HepG2 (cell line): ENCODE results near the gene KCNK18. TPM values are rescaled to one million over a fixed set of nuclear protein-coding genes. Genes with fewer than 3 reads are reported as not detected.
A peak's percentile ranks its signal among the peaks of the same experiment; 100 is the strongest.

ENCODE experiments used
- ATF3 ChIP-seq: sonication (generic); formaldehyde crosslinking; IDR thresholded peaks from 2 replicates; pipeline ENCODE4 v1.4.0; 2020; ENCODE audit warnings: missing genetic modification reagents
- CEBPB ChIP-seq: IDR thresholded peaks from 2 replicates; pipeline ENCODE4 v1.6.1; 2011; ENCODE audit warnings: low read depth, low read length, improper control_type of control experiment, borderline replicate concordance
- CENPT ChIP-seq: sonication (generic); formaldehyde crosslinking; IDR thresholded peaks from 2 replicates; pipeline ENCODE4 v1.8.0; 2022; ENCODE audit warnings: low read depth, mild to moderate bottlenecking, moderate library complexity, missing genetic modification reagents
- CHD4 ChIP-seq: fragments of 200-600 bp; sonication (generic); IDR thresholded peaks from 2 replicates; pipeline ENCODE4 v1.7.0; 2017; ENCODE audit warnings: mild to moderate bottlenecking, low read length, borderline replicate concordance
- DDIT3 ChIP-seq: sonication (generic); formaldehyde crosslinking; IDR thresholded peaks from 2 replicates; pipeline ENCODE4 v1.4.0; 2020; ENCODE audit warnings: mild to moderate bottlenecking, missing genetic modification reagents
- ETV5 ChIP-seq: IDR thresholded peaks from 2 replicates; pipeline ENCODE4 v1.6.1; 2018; ENCODE audit warnings: missing biosample characterization, missing genetic modification reagents, inconsistent platforms, borderline replicate concordance
- FOXA3 ChIP-seq: IDR thresholded peaks from 2 replicates; pipeline ENCODE4 v1.6.1; 2016; ENCODE audit warnings: missing genetic modification reagents, missing compliant biosample characterization
- HCFC1 ChIP-seq: fragments of 150-350 bp; IDR thresholded peaks from 2 replicates; pipeline ENCODE4 v1.6.1; 2014; ENCODE audit warnings: low read depth, low read length
- HIVEP1 ChIP-seq: sonication (generic); formaldehyde crosslinking; IDR thresholded peaks from 2 replicates; pipeline ENCODE4 v1.4.0; 2020; ENCODE audit warnings: mild to moderate bottlenecking, missing genetic modification reagents
- HNF1B ChIP-seq: sonication (generic); formaldehyde crosslinking; IDR thresholded peaks from 2 replicates; pipeline ENCODE4 v1.5.1; 2020; ENCODE audit warnings: mild to moderate bottlenecking, moderate library complexity, missing genetic modification reagents
- MAX ChIP-seq: IDR thresholded peaks from 2 replicates; pipeline ENCODE4 v1.6.1; 2012; ENCODE audit warnings: inconsistent platforms
- POLR2AphosphoS5 ChIP-seq: IDR thresholded peaks from 2 replicates; pipeline ENCODE4 v1.6.1; 2012; ENCODE audit warnings: low read depth, low read length
- RBM22 ChIP-seq: fragments of 200-400 bp; formaldehyde crosslinking; optimal IDR thresholded peaks from 2 replicates; pipeline ENCODE3; 2017; ENCODE audit warnings: mild to moderate bottlenecking, low read length, moderate library complexity
- RNF2 ChIP-seq: fragments of 450-650 bp; conservative IDR thresholded peaks from 2 replicates; pipeline ENCODE4 v1.6.1; 2016; ENCODE audit warnings: low read depth
- ZBTB1 ChIP-seq: sonication (generic); formaldehyde crosslinking; IDR thresholded peaks from 2 replicates; pipeline ENCODE4 v1.4.0; 2020; ENCODE audit warnings: missing genetic modification reagents, borderline replicate concordance
- ZFYVE20 ChIP-seq: sonication (generic); formaldehyde crosslinking; IDR thresholded peaks from 2 replicates; pipeline ENCODE4 v1.8.0; 2023; ENCODE audit warnings: low read depth, mild to moderate bottlenecking, moderate library complexity, missing genetic modification reagents, borderline replicate concordance
- ZKSCAN1 ChIP-seq: fragments of 150-350 bp; IDR thresholded peaks from 2 replicates; pipeline ENCODE4 v1.6.1; 2014; ENCODE audit warnings: low read length
- ZMYM2 ChIP-seq: sonication (generic); formaldehyde crosslinking; IDR thresholded peaks from 2 replicates; pipeline ENCODE4 v1.8.0; 2022; ENCODE audit warnings: mild to moderate bottlenecking, missing genetic modification reagents
- ZNF234 ChIP-seq: sonication (generic); formaldehyde crosslinking; conservative IDR thresholded peaks from 2 replicates; pipeline ENCODE4 v1.5.1; 2020; ENCODE audit warnings: mild to moderate bottlenecking, missing genetic modification reagents
- ZNF235 ChIP-seq: sonication (generic); formaldehyde crosslinking; IDR thresholded peaks from 2 replicates; pipeline ENCODE4 v1.8.1; 2023; ENCODE audit warnings: mild to moderate bottlenecking, missing genetic modification reagents, borderline replicate concordance
- ZNF24 ChIP-seq: fragments of 450-650 bp; IDR thresholded peaks from 2 replicates; pipeline ENCODE4 v1.6.1; 2017; ENCODE audit warnings: antibody characterized with exemption, mild to moderate bottlenecking
- ZNF451 ChIP-seq: sonication (generic); formaldehyde crosslinking; IDR thresholded peaks from 2 replicates; pipeline ENCODE4 v1.5.0; 2020; ENCODE audit warnings: mild to moderate bottlenecking, missing genetic modification reagents
- ZNF557 ChIP-seq: sonication (generic); formaldehyde crosslinking; IDR thresholded peaks from 2 replicates; pipeline ENCODE4 v1.4.0; 2020; ENCODE audit warnings: missing genetic modification reagents
- ZNF570 ChIP-seq: sonication (generic); formaldehyde crosslinking; IDR thresholded peaks from 2 replicates; pipeline ENCODE4 v1.4.0; 2020; ENCODE audit warnings: mild to moderate bottlenecking, missing genetic modification reagents, borderline replicate concordance
- ZNF598 ChIP-seq: sonication (generic); formaldehyde crosslinking; IDR thresholded peaks from 2 replicates; pipeline ENCODE4 v1.5.1; 2020; ENCODE audit warnings: mild to moderate bottlenecking, missing genetic modification reagents, borderline replicate concordance
- ZNF784 ChIP-seq: sonication (generic); formaldehyde crosslinking; IDR thresholded peaks from 2 replicates; pipeline ENCODE4 v1.5.1; 2020; ENCODE audit warnings: missing genetic modification reagents, mild to moderate bottlenecking, borderline replicate concordance
- ZZZ3 ChIP-seq: sonication (generic); formaldehyde crosslinking; IDR thresholded peaks from 2 replicates; pipeline ENCODE4 v1.4.0; 2020; ENCODE audit warnings: missing genetic modification reagents, mild to moderate bottlenecking, borderline replicate concordance
- polyA plus RNA-seq, 8 experiments: library from polyadenylated mRNA; depleted of rRNA in 3 of 8; stranded (reverse) in 7 of 8; unstranded in 1 of 8; fragments of >200 nt; fragmentation: Illumina TruSeq in 4 of 8; extraction: Trizol in 4 of 8; gene quantifications; 2 replicates each; pipeline versions ENCODE4 v1.2.1 to v1.2.3, GENCODE V29; 2011 to 2016; ENCODE audit warnings: low read depth in 4 of 8, missing spikeins in 1 of 8, mixed read lengths in 1 of 8; ENCODE audit not compliant: insufficient read depth in 1 of 8
- total RNA-seq, 5 experiments: library from RNA; depleted of rRNA; stranded (reverse); fragments of >200 nt; fragmentation: Illumina TruSeq; extraction: Trizol; gene quantifications; 2 replicates each; pipeline ENCODE4 v1.2.3, GENCODE V29; 2016; ENCODE audit warnings: low read depth in 1 of 5

Gene KCNK18
- total and polyA plus RNA-seq, 2 of the 13 experiments (the other 11 are each of a cell fraction or from before 2014, with no cell fraction given), result not detected

GRCh38 chr10:117217196-117217761 is 20.0 kb downstream of the KCNK18 start (continued):
- TF ChIP-seq DDIT3 (CRISPR knock-in tag), result no peak
- TF ChIP-seq CHD4, result no peak
- no peak for TF ChIP-seq ETV5 (CRISPR knock-in tag)
- no peak for TF ChIP-seq ATF3 (CRISPR knock-in tag)
- TF ChIP-seq ZNF451 (CRISPR knock-in tag), result no peak
- no peak for TF ChIP-seq CEBPB
- no peak for TF ChIP-seq ZFYVE20 (CRISPR knock-in tag)
- TF ChIP-seq MAX, result no peak
- no peak for TF ChIP-seq ZNF598
- TF ChIP-seq ZNF234 (CRISPR knock-in tag), result no peak
- TF ChIP-seq HNF1B, result no peak; the same call in 1 of the 2 replicates
- TF ChIP-seq RNF2, result no peak
- no peak for TF ChIP-seq POLR2AphosphoS5
- no peak for TF ChIP-seq ZNF570 (CRISPR knock-in tag)
- no peak for TF ChIP-seq ZZZ3 (CRISPR knock-in tag)
- TF ChIP-seq ZNF235 (CRISPR knock-in tag), result 0 out of 2 replicates have a peak, but pooled peaks have one; percentile 23
- TF ChIP-seq FOXA3 (CRISPR knock-in tag), result no peak
- no peak for TF ChIP-seq ZKSCAN1
- TF ChIP-seq ZNF557, result no peak
- TF ChIP-seq ZNF24, result no peak
- TF ChIP-seq RBM22, result no peak
- no peak for TF ChIP-seq CENPT
- no peak for TF ChIP-seq HCFC1
- no peak for TF ChIP-seq ZMYM2 (CRISPR knock-in tag)
- TF ChIP-seq ZNF784 (CRISPR knock-in tag), result no peak
- no peak for TF ChIP-seq ZBTB1
- TF ChIP-seq HIVEP1, result 0 out of 2 replicates have a peak, but pooled peaks have one; percentile 11
